ENCODE results near the gene NIFK. TPM values are rescaled to one million over a fixed set of nuclear protein-coding genes. Genes with fewer than 3 reads are reported as not detected.
A peak's percentile ranks its signal among the peaks of the same experiment; 100 is the strongest.

NIFK gene
- total and polyA plus RNA-seq, 2 of the 4 experiments (the other 2 are of a cell fraction) = 19.5 to 24.3 TPM

- ChIA-PET POLR2A (ENCODE audit: unreplicated experiment) (no interaction called here), CTCF (no interaction called here)
These were observed 40.2 kb downstream of the NIFK start for GRCh38 chr2:121696410-121696930.

More at GRCh38 chr2:121696410-121696930, 40.2 kb downstream of the NIFK start:
- ATAC-seq (ENCODE audit: low read depth) (no peak), DNase-seq (no peak)
- Histone ChIP-seq H3K36me3 (ENCODE audit: control insufficient read depth, insufficient read depth, low read length) (no peaks in the 10 kb centered on the region), H3K56ac (ENCODE audit: extremely low read depth, insufficient read depth, low read length) (no peak overlapping the region), H2AFZ (replicated peaks; ENCODE audit: low read length, poor library complexity) (peak overlapping the region; percentile 13), H3K27me3 (ENCODE audit: control insufficient read depth, insufficient read depth, low read length) (peaks cover 2% of the 10 kb centered on the region; the same call in 1 of the 2 replicates), H2BK20ac (ENCODE audit: low read depth, low read length) (no peak overlapping the region), H4K8ac (ENCODE audit: low read depth in 2 of 2, low read length in 2 of 2) (no peak overlapping the region), H3K4ac (ENCODE audit: low read depth, low read length) (no peak overlapping the region), H3K27ac (ENCODE audit: insufficient read depth, low read length) (no peak overlapping the region), H3K9ac (ENCODE audit: low read depth, low read length) (no peak overlapping the region), H3K14ac (replicated peaks; ENCODE audit: low read depth, low read length) (no peak overlapping the region), H3K9me3 (ENCODE audit: control insufficient read depth, insufficient read depth, low read length) (no peaks in the 10 kb centered on the region), H4K20me1 (ENCODE audit: insufficient read depth, low read length) (no peaks in the 10 kb centered on the region; the same call in 1 of the 2 replicates), H3K9me1 (ENCODE audit: insufficient read depth, low read length) (peaks cover 21% of the 10 kb centered on the region), H2AK9ac (replicated peaks; ENCODE audit: low read depth, low read length, poor library complexity) (no peak overlapping the region), H3K79me1 (ENCODE audit: low read depth in 1 of 2, low read length in 2 of 2) (no peaks in the 10 kb centered on the region), H3K23ac (ENCODE audit: low read depth, low read length) (no peak overlapping the region), H4K91ac (ENCODE audit: insufficient read depth, low read depth, low read length) (no peak overlapping the region), H3K4me1 (ENCODE audit: control insufficient read depth, insufficient read depth, low read length) (peaks cover 10% of the 10 kb centered on the region), H4K5ac (ENCODE audit: low read depth, low read length) (no peak overlapping the region), H2AK5ac (ENCODE audit: low read depth, low read length) (no peak overlapping the region), H3K4me2 (ENCODE audit: low read depth, low read length) (no peak overlapping the region), H2BK120ac (ENCODE audit: low read depth, low read length) (no peak overlapping the region), H2BK5ac (ENCODE audit: low read depth, low read length, poor library complexity, severe bottlenecking) (no peak overlapping the region), H3K18ac (ENCODE audit: low read depth, low read length) (no peak overlapping the region), H3K4me3 (ENCODE audit: insufficient read depth, low read depth, low read length) (no peak overlapping the region), H2BK15ac (ENCODE audit: low read depth, low read length) (no peak overlapping the region)
- TF ChIP-seq CHD1 (IDR thresholded peaks at IDR 0.05; ENCODE audit: low read depth, low read length) = no peak
- TF ChIP-seq BHLHE40 (IDR thresholded peaks at IDR 0.05; ENCODE audit: low read depth, low read length) = no peak
- no peak for TF ChIP-seq CEBPB (IDR thresholded peaks at IDR 0.05; ENCODE audit: low read depth, low read length)
- no peak for TF ChIP-seq RFX5 (IDR thresholded peaks at IDR 0.05; ENCODE audit: low read depth, low read length)
- TF ChIP-seq FOS (IDR thresholded peaks at IDR 0.05; ENCODE audit: low read depth, low read length) = no peak
- TF ChIP-seq CTCF (conservative IDR thresholded peaks at IDR 0.05; ENCODE audit: low read depth, low read length) = no peak
- TF ChIP-seq POLR2A (IDR thresholded peaks at IDR 0.05; ENCODE audit: low read depth, low read length) = no peak
- TF ChIP-seq RCOR1 (IDR thresholded peaks at IDR 0.05; ENCODE audit: insufficient replicate concordance, low read length) = no peak
- TF ChIP-seq NFE2L2 (IDR thresholded peaks at IDR 0.05; ENCODE audit: low read depth, low read length) = no peak
- no peak for TF ChIP-seq RAD21 (IDR thresholded peaks at IDR 0.05; ENCODE audit: low read length)
- TF ChIP-seq USF2 (IDR thresholded peaks at IDR 0.05; ENCODE audit: low read depth, low read length) = no peak
- intact Hi-C loops (cut with micrococcal nuclease) = loop anchor here (5.0 kb wide), 1 partner anchor 44 kb away; no protein-coding TSS in a partner anchor
- dilution Hi-C loops (cut with HindIII; ENCODE audit: low sequenced_read_pairs, unreplicated experiment) = no loop called here
- 60% methylated on average over 2 of the region's 7 CpGs; no CpG with 5 or more reads in 1 of the 2 experiments for WGBS, 2 experiments (ENCODE audit: extremely low coverage in 2 of 2, insufficient read length in 1 of 2)
- in situ Hi-C loops (cut with MboI; ENCODE audit: low sequenced_read_pairs) = no loop called here
- no TSS peak for BruUV-seq (replicated peaks)
